GM18867 (cell line): ENCODE measurements around the gene OR5K3.
"Not testable (repeated sequence)": the region's sequence is repeated elsewhere in the genome, so short reads cannot be mapped to it uniquely, and the experiment has no call there.

Experiments
- ATAC-seq: cut with Tn5 transposase; IDR thresholded peaks from one replicate; pipeline ENCODE4 v1.9.1; 2021; ENCODE audit warnings: mild to moderate bottlenecking, moderate library complexity; ENCODE audit not compliant: unreplicated experiment

OR5K3 gene, protein sequence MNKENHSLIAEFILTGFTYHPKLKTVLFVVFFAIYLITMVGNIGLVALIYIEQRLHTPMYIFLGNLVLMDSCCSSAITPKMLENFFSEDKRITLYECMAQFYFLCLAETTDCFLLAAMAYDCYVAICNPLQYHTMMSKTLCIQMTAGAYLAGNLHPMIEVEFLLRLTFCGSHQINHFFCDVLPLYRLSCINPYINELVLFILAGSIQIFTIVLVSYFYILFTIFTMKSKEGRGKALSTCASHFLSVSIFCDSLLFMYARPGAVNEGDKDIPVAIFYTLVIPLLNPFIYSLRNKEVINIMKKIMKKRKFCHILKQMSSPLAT

DNA sequence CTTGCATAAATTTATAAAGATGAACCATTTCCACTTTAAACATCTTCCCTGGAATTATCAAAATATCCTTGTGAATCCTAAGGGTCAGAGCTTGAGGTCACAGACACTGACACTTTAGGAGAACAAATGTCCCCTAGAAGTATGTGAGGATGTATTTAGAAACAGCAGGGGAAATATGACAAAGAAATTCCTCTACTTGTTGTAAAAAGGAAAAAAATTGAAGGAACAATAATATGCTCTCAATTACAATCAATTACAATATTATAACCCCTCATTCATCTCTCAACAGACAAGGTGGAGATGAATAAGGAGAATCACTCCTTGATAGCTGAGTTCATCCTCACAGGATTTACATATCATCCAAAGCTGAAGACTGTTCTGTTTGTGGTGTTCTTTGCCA lies at the start of gene OR5K3:
TSS of gene OR5K3 (plus strand) at position 301 of the 400 bp plus-strand sequence. CDS start at position 301, 0 bp downstream.
- no peak for ATAC-seq

DNA sequence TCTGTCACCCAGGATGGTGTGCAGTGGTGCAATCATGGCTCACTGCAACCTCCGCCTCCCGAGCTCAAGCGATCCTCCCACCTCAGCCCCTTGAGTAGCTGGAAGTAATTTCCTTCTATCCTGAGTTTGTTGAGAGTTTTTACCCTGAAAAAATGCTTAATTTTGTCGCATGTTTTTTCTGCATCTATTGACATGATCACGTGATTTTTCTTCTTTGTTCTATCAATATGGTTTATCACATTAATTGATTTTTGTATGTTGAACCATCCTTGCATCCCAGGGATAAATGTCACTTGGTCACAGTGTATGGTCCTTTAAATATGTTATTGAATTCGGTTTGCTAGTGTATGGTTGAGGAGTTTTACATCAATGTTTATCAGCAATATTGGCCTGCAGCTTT lies 48.7 kb upstream of the OR5K3 start:
- no peak for ATAC-seq

GRCh38 chr3:98343647-98344507 lies 46.6 kb upstream of the OR5K3 start:
- ATAC-seq, result peak; percentile 84

DNA sequence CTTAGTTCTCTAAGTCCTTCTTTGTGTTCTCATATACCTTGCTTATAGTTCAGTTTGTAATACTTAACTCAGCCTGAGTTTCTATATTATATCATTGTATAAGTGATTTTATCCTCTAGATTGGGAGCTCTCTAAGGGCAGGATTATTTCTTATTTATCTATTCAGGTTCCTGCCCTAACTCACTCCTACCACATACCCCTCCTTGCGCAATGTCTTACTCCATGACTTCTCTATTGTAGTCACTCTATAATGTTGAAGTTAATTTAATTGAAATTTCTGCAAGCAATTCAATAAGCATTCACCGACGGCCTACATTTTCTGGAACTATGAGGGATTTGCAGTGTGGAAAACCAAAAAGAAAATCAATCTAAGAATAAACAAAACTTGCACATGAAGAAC lies 40.4 kb upstream of the OR5K3 start:
- ATAC-seq, result no peak

GRCh38 chr3:98353554-98353953 lies 36.9 kb upstream of the OR5K3 start, which contains the start of gene OR5K4:
Gene OR5K4, plus strand, starts transcription at chr3:98353854. Its CDS starts 0 bp downstream, at chr3:98353854.
- no peak for ATAC-seq

DNA sequence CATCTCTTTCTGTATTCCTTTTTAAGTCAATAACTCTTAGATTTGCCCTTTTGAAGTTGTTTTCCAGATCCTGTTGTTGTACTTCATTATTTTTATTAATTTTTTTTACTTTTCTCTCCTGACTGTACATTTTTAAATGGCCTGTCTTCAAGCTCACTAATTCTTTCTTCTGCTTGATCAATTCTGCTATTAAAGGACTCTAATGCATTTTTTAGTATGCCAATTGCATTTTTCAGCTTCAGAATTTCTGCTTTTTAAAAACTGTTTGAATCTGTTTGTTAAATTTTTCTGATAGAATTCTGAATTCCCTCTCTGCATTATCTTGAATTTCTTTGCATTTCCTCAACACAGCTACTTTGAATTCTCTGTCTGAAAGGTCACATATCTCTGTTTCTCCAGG lies 31.2 kb upstream of the OR5K3 start:
- no peak for ATAC-seq

DNA sequence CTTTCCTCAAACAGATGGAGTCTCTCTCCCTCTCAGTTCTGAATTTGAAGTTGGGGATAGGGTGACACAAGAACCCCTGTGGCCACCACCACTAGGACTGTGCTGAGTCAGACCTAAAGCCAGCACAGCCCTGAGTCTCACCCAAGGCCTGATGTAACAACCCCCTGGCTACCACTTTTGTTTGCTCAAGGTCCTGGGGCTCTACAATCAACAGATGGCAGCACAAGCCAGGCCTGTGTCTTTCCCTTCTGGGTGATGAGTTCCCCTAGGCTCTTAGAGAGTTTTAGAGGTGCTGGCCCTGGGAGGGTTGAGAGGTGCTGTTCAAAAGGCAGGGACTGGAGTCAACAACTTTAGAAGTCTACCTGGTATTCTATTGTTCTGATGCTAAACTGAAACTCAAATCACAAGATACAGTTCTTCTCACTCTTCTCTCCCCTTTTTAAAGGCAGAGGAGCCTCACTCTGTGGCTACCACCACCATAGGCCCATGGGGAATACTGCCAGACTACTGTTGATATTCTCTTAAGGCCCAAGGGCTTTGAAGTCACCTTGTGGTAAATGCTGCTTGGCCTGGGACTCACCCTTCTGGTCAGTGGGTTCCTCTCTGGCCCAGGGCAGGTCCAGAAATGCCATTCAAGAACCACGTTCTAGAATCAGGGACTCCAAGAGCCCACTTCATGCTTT lies 30.3 kb upstream of the OR5K3 start:
- ATAC-seq, result peak; percentile 75

GRCh38 chr3:98360681-98361080 lies 29.8 kb upstream of the OR5K3 start:
- no peak for ATAC-seq

- peak; percentile 73 for ATAC-seq
Measured at GRCh38 chr3:98361289-98361688, 29.2 kb upstream of the OR5K3 start.

DNA sequence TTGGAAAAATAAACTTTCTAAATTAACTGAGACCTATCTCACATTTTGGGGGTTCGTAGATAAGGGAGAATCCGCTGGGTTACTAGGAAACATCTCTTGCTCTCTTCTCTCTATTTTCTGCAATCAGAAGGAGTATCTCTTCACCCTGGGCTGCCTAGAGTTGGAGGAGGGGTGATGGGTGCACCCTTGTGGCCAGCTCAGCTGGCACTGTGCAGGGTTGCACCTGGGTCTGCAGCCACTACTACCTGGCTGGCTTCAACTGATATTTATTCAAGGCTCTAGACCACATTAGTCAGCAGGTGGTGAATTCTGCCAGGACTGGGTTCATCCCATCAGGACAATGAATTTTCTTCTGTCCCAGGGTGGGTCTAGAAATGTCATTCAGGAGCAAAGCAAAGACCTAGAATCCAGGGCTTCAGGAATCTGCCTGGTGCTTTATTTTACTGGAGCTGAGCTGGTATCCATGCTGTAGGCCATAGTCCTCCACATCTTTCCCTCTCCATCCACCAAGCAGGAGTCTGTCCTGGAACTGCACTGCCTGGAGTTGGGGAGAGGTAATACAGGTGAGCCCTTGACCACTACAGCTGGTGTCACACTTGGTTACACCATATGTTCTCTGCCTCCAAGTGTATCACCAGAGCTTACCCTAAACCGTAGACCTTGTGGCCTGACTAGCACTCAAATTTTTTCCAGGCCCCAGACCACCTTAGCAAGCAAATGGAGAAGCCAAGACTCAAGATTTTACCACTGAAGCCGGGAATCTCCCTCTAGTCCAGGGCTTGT lies 22.8 kb upstream of the OR5K3 start:
- ATAC-seq, result no peak

GRCh38 chr3:98371186-98371585 lies 19.3 kb upstream of the OR5K3 start:
- ATAC-seq, result no peak

GRCh38 chr3:98371853-98372252 lies 18.6 kb upstream of the OR5K3 start:
- ATAC-seq, result no peak

GRCh38 chr3:98372445-98372844 lies 18.0 kb upstream of the OR5K3 start:
- no peak for ATAC-seq

DNA sequence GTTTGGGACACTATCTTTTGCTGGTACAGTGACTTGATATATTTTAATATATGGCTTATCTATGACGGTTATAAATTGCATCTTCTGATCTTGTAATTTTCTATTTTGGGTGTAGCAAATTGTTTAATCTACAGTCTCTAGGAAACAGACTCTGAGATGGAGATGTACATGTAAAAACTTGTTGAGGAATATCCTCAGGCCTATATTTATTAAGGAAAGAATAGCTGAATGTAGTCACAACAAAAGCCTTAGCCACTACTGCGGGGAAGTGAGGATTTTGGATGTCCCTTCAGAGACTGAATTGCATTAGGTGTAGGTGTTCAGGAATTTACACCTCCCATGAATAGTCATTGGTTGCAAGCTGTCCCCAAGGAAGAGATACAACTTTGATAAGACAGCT lies 13.8 kb upstream of the OR5K3 start:
- no peak for ATAC-seq

GRCh38 chr3:98388147-98388546 lies 2.3 kb upstream of the OR5K3 start:
- no peak for ATAC-seq

DNA sequence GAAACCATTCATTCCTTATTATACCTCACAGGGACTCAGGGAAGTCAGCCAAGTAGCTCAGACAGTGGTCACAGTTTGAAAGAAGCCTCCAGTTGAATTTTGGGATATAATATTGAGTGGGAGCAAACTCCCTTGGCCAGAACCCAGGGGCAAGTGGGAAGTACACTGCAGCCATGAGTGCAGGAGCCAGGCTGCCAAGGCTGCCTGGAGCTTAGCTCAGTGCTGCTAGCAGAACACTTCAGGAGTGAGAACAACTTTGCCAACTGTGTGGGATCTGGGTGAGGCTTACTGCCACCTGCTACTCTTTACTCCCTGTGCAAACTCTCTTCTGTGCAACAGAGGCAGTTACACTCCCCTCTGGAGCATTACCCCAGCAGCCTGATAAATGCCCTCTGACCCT lies 4.6 kb downstream of the OR5K3 start:
- ATAC-seq, result no peak

DNA sequence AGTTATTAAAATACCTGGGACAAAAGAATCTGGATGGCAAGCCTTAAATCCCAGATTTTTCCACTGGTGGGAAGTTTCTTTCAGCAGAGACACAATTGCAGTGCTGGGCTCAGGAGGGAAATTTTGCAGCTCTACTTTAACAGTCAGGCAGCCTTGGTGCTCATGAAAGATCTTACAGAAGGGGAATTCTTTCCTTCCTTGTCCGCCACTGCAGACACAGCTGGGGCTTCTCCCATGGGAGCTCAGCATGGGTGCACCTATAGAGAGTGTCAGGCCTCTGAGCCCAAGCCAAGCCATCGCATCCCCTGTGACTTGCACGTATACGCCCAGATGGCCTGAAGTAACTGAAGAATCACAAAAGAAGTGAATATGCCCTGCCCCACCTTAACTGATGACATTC lies 6.0 kb downstream of the OR5K3 start:
- ATAC-seq, result not testable (repeated sequence)

DNA sequence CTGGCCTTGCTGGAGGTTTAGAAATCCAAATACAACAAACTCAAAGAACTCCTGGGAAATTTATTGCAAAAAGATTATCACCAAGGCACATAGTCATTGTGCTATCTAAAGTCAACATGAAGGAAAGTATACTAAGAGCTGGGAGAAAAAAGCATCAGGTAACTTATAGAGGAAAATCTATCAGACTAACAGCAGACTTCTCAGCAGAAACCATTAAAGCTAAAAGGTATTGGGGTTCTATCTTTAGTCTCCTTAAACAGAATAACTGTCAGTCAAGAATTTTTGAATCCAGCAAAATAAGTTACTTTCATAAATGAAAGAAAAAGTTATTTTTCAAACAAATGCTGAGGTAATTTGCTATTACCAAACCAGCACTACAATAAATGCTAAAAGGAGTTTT lies 8.0 kb downstream of the OR5K3 start:
- ATAC-seq, result no peak

DNA sequence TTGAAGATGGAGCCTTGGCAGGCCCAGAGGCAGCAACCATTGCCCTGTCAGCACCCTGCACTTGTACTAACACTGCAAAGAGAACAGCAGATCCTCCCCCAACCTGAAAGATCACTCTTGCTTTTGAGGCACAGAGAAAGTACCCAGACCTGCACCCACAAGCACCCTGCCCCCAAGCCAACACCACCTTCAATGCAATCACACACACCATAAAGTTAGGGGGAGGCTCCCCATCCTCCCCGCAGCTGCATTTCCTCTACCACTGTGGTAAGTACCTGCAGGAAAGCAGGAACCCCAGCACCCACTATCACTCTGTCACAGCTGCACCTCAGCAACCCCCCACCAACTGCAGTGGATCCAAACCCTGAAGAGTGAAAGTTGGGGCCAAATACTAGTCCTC lies 12.0 kb downstream of the OR5K3 start:
- ATAC-seq, result no peak

- no peak for ATAC-seq
Measured at GRCh38 chr3:98404010-98404409, 13.5 kb downstream of the OR5K3 start.

GRCh38 chr3:98406034-98406433 lies 15.6 kb downstream of the OR5K3 start:
- no peak for ATAC-seq
